ENCODE results near the gene ADGRG1.

The ADGRG1 gene

GRCh38 chr16:57680842-57681375 is 52.5 kb downstream of the ADGRG1 start:
- H3K9me3 ChIP-seq (ENCODE audit: low read depth, low read length), result no peaks in the 10 kb centered on the region
- DNase-seq (ENCODE audit: low read depth, low spot score), result no peak
- H3K36me3 ChIP-seq (ENCODE audit: insufficient read depth, low read length), result no peaks in the 10 kb centered on the region
- H3K4me3 ChIP-seq, result no peak overlapping the region
- no peak for TF ChIP-seq POLR2AphosphoS5 (IDR thresholded peaks at IDR 0.05; ENCODE audit: borderline replicate concordance, low read depth, low read length)
- no peak for TF ChIP-seq FOXP2 (optimal IDR thresholded peaks at IDR 0.05; ENCODE audit: control extremely low read depth, extremely low read length, insufficient read depth)
- TF ChIP-seq EZH2 (IDR thresholded peaks at IDR 0.05), result no peak
- H3K27ac ChIP-seq, result no peak overlapping the region
- H3K9ac ChIP-seq (ENCODE audit: insufficient read length), result no peak overlapping the region

- H3K4me3 ChIP-seq, result no peak overlapping the region
- TF ChIP-seq FOXP2 (optimal IDR thresholded peaks at IDR 0.05; ENCODE audit: control extremely low read depth, extremely low read length, insufficient read depth), result no peak
- TF ChIP-seq EZH2 (IDR thresholded peaks at IDR 0.05), result no peak
- TF ChIP-seq POLR2AphosphoS5 (IDR thresholded peaks at IDR 0.05; ENCODE audit: borderline replicate concordance, low read depth, low read length), result no peak
- H3K9ac ChIP-seq (ENCODE audit: insufficient read length), result no peak overlapping the region
- H3K9me3 ChIP-seq (ENCODE audit: low read depth, low read length), result no peaks in the 10 kb centered on the region
- DNase-seq (ENCODE audit: low read depth, low spot score), result no peak
- no peak overlapping the region for H3K27ac ChIP-seq
- H3K36me3 ChIP-seq (ENCODE audit: insufficient read depth, low read length), result no peaks in the 10 kb centered on the region
Observed at GRCh38 chr16:57681950-57682728, 53.7 kb downstream of the ADGRG1 start.

- no peak overlapping the region for H3K9ac ChIP-seq (ENCODE audit: insufficient read length)
- no peaks in the 10 kb centered on the region for H3K9me3 ChIP-seq (ENCODE audit: low read depth, low read length)
- no peak for DNase-seq (ENCODE audit: low read depth, low spot score)
- H3K27ac ChIP-seq, result no peak overlapping the region
- H3K36me3 ChIP-seq (ENCODE audit: insufficient read depth, low read length), result no peaks in the 10 kb centered on the region
- TF ChIP-seq POLR2AphosphoS5 (IDR thresholded peaks at IDR 0.05; ENCODE audit: borderline replicate concordance, low read depth, low read length), result no peak
- TF ChIP-seq FOXP2 (optimal IDR thresholded peaks at IDR 0.05; ENCODE audit: control extremely low read depth, extremely low read length, insufficient read depth), result no peak
- no peak for TF ChIP-seq EZH2 (IDR thresholded peaks at IDR 0.05)
- H3K4me3 ChIP-seq, result no peak overlapping the region
Observed at GRCh38 chr16:57682809-57683635, 54.6 kb downstream of the ADGRG1 start.

GRCh38 chr16:57683636-57684545 is 55.5 kb downstream of the ADGRG1 start:
- no peak for DNase-seq (ENCODE audit: low read depth, low spot score)
- Histone ChIP-seq H3K9me3 (ENCODE audit: low read depth, low read length) (no peaks in the 10 kb centered on the region), H3K27ac (no peak overlapping the region), H3K36me3 (ENCODE audit: insufficient read depth, low read length) (no peaks in the 10 kb centered on the region), H3K9ac (ENCODE audit: insufficient read length) (no peak overlapping the region), H3K4me3 (no peak overlapping the region)
- TF ChIP-seq POLR2AphosphoS5 (IDR thresholded peaks at IDR 0.05; ENCODE audit: borderline replicate concordance, low read depth, low read length), result no peak
- no peak for TF ChIP-seq EZH2 (IDR thresholded peaks at IDR 0.05)
- no peak for TF ChIP-seq FOXP2 (optimal IDR thresholded peaks at IDR 0.05; ENCODE audit: control extremely low read depth, extremely low read length, insufficient read depth)

GRCh38 chr16:57684626-57685358 is 56.4 kb downstream of the ADGRG1 start:
- no peak for TF ChIP-seq POLR2AphosphoS5 (IDR thresholded peaks at IDR 0.05; ENCODE audit: borderline replicate concordance, low read depth, low read length)
- TF ChIP-seq FOXP2 (optimal IDR thresholded peaks at IDR 0.05; ENCODE audit: control extremely low read depth, extremely low read length, insufficient read depth), result no peak
- TF ChIP-seq EZH2 (IDR thresholded peaks at IDR 0.05), result no peak
- no peak overlapping the region for H3K4me3 ChIP-seq
- H3K9ac ChIP-seq (ENCODE audit: insufficient read length), result no peak overlapping the region
- H3K36me3 ChIP-seq (ENCODE audit: insufficient read depth, low read length), result no peaks in the 10 kb centered on the region
- H3K9me3 ChIP-seq (ENCODE audit: low read depth, low read length), result no peaks in the 10 kb centered on the region
- no peak for DNase-seq (ENCODE audit: low read depth, low spot score)
- H3K27ac ChIP-seq, result no peak overlapping the region

GRCh38 chr16:57685633-57686032 is 57.2 kb downstream of the ADGRG1 start:
- Histone ChIP-seq H3K4me3 (no peak overlapping the region), H3K27ac (no peak overlapping the region)

GRCh38 chr16:57686577-57686976 is 58.1 kb downstream of the ADGRG1 start:
- Histone ChIP-seq H3K36me3 (ENCODE audit: insufficient read depth, low read length) (no peaks in the 10 kb centered on the region), H3K9me3 (ENCODE audit: low read depth, low read length) (no peaks in the 10 kb centered on the region), H3K4me3 (no peak overlapping the region), H3K9ac (ENCODE audit: insufficient read length) (no peak overlapping the region), H3K27ac (no peak overlapping the region)
- TF ChIP-seq EZH2 (IDR thresholded peaks at IDR 0.05) (no peak), POLR2AphosphoS5 (IDR thresholded peaks at IDR 0.05; ENCODE audit: borderline replicate concordance, low read depth, low read length) (no peak), FOXP2 (optimal IDR thresholded peaks at IDR 0.05; ENCODE audit: control extremely low read depth, extremely low read length, insufficient read depth) (no peak)
- DNase-seq (ENCODE audit: low read depth, low spot score), result no peak

More at GRCh38 chr16:57685633-57686032, 57.2 kb downstream of the ADGRG1 start:
- DNase-seq (ENCODE audit: low read depth, low spot score), result no peak
- TF ChIP-seq EZH2 (IDR thresholded peaks at IDR 0.05) (no peak), POLR2AphosphoS5 (IDR thresholded peaks at IDR 0.05; ENCODE audit: borderline replicate concordance, low read depth, low read length) (no peak), FOXP2 (optimal IDR thresholded peaks at IDR 0.05; ENCODE audit: control extremely low read depth, extremely low read length, insufficient read depth) (no peak)
- Histone ChIP-seq H3K36me3 (ENCODE audit: insufficient read depth, low read length) (no peaks in the 10 kb centered on the region), H3K9me3 (ENCODE audit: low read depth, low read length) (no peaks in the 10 kb centered on the region), H3K9ac (ENCODE audit: insufficient read length) (no peak overlapping the region)
